OCI-LY3 (cell line): ENCODE results near the gene ANO8.

Source experiments
- H2AFZ ChIP-seq: fragments of 200-600, 300-600 bp; shearing (Covaris generic); 2 replicates; pipeline ENCODE4 v1.6.0; 2014; ENCODE audit warnings: antibody characterized with exemption, low read depth, low read length
- H3K27ac ChIP-seq: fragments of 200-600, 300-600 bp; sonication (generic); 2 replicates; pipeline ENCODE4 v1.5.1; 2014; ENCODE audit warnings: mild to moderate bottlenecking, low read length, moderate library complexity, mixed read lengths
- H3K27me3 ChIP-seq: fragments of 200-600, 300-600 bp; sonication (generic); 2 replicates; pipeline ENCODE4 v1.6.1; 2014; ENCODE audit warnings: low read depth, low read length, mixed read lengths
- H3K36me3 ChIP-seq: fragments of 200-600, 300-600 bp; sonication (generic); replicated peaks from 2 replicates; pipeline ENCODE3; 2014; ENCODE audit warnings: low read depth, low read length, mixed read lengths
- H3K4me1 ChIP-seq: fragments of 300-600, 200-600 bp; sonication (generic); 2 replicates; pipeline ENCODE4 v1.6.1; 2014; ENCODE audit warnings: low read length, mixed read lengths
- H3K4me2 ChIP-seq: fragments of 200-600, 300-600 bp; sonication (generic); 2 replicates; pipeline ENCODE4 v1.6.1; 2014; ENCODE audit warnings: low read length, mixed read lengths
- H3K4me3 ChIP-seq: fragments of 300-600, 200-600 bp; sonication (generic); 2 replicates; pipeline ENCODE4 v1.5.1; 2014; ENCODE audit warnings: antibody characterized with exemption, mild to moderate bottlenecking, low read length, moderate library complexity
- H3K79me2 ChIP-seq: fragments of 300-600, 200-600 bp; shearing (Covaris generic); 2 replicates; pipeline ENCODE4 v1.6.1; 2014; ENCODE audit warnings: mild to moderate bottlenecking, low read length, mixed read lengths
- H3K9ac ChIP-seq: fragments of 300-600, 200-600 bp; shearing (Covaris generic); 2 replicates; pipeline ENCODE4 v1.6.0; 2014; ENCODE audit warnings: mild to moderate bottlenecking, low read length, moderate library complexity
- H3K9me3 ChIP-seq: fragments of 200-600, 300-600 bp; shearing (Covaris generic); 2 replicates; pipeline ENCODE4 v1.6.1; 2014; ENCODE audit warnings: low read length, mixed read lengths; ENCODE audit not compliant: insufficient read depth
- H4K20me1 ChIP-seq: fragments of 200-600, 300-600 bp; sonication (generic); 2 replicates; pipeline ENCODE4 v1.6.1; 2016; ENCODE audit warnings: low read length, mixed read lengths; ENCODE audit not compliant: insufficient read depth
- EZH2phosphoT487 ChIP-seq: fragments of 200-600 bp; shearing (Covaris generic); IDR thresholded peaks from 2 replicates; pipeline ENCODE4 v1.6.1; 2018; ENCODE audit warnings: antibody characterized with exemption, mixed run types, low read depth
- TF ChIP-seq, protein P1 (sequence below): fragments of 200-600, 300-600 bp; sonication (generic); IDR thresholded peaks from 2 replicates; pipeline ENCODE4 v1.5.1; 2014; ENCODE audit warnings: antibody characterized with exemption, low read length, low read depth

The ANO8 gene

DNA sequence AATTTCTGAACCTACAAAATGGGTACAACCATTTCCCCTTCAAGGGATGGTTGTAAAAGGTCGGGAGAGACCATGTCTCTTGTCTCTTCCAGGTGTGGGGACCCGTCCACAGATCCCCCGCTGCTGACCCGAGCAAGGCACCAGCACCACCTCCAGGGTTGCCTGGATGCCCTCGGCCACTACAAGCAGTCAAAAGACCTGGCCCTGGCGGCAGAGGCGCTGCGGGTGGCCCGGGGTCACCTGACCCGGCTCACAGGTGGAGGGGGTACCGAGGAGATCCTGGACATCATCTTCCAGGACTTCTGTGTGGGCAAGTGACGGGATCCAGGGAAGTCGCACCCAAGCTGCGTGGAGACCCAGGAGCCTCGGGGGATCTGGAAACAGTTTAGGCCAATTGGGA, 6.7 kb upstream of the ANO8 start:
- Histone ChIP-seq H3K27me3 (no peaks in the 10 kb centered on the region), H2AFZ (no peak overlapping the region), H3K4me1 (peaks cover 13% of the 10 kb centered on the region), H4K20me1 (no peaks in the 10 kb centered on the region), H3K27ac (no peak overlapping the region), H3K4me3 (no peak overlapping the region), H3K9ac (no peak overlapping the region), H3K9me3 (no peaks in the 10 kb centered on the region), H3K79me2 (peaks cover 15% of the 10 kb centered on the region), H3K4me2 (no peak overlapping the region), H3K36me3 (peaks cover 20% of the 10 kb centered on the region)
- TF ChIP-seq, protein P1, sequence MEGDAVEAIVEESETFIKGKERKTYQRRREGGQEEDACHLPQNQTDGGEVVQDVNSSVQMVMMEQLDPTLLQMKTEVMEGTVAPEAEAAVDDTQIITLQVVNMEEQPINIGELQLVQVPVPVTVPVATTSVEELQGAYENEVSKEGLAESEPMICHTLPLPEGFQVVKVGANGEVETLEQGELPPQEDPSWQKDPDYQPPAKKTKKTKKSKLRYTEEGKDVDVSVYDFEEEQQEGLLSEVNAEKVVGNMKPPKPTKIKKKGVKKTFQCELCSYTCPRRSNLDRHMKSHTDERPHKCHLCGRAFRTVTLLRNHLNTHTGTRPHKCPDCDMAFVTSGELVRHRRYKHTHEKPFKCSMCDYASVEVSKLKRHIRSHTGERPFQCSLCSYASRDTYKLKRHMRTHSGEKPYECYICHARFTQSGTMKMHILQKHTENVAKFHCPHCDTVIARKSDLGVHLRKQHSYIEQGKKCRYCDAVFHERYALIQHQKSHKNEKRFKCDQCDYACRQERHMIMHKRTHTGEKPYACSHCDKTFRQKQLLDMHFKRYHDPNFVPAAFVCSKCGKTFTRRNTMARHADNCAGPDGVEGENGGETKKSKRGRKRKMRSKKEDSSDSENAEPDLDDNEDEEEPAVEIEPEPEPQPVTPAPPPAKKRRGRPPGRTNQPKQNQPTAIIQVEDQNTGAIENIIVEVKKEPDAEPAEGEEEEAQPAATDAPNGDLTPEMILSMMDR: no peak
- TF ChIP-seq EZH2phosphoT487: no peak

DNA sequence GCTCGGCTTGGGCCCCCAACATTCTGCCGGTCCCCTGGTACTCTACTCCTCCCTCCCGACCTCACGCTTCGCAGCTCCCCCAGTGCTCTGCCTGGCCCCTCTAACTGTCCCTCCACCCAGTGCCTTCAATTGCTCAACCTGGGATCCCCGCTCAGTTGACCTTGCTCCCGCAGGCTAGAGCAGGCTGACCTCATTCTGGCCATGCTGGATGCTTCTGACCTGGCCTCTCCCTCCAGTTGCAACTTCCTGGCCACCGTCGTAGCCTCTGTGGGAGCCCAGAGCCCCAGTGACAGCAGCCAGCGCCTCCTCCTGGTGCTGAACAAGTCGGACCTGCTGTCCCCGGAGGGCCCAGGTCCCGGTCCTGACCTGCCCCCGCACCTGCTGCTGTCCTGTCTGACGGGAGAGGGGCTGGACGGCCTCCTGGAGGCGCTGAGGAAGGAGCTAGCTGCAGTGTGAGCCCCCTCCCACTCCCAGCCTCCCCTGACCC, 6.3 kb upstream of the ANO8 start:
- no peaks in the 10 kb centered on the region for H3K9me3 ChIP-seq
- H2AFZ ChIP-seq: no peak overlapping the region
- no peak overlapping the region for H3K4me2 ChIP-seq
- H3K36me3 ChIP-seq: peaks cover 20% of the 10 kb centered on the region
- no peak overlapping the region for H3K4me3 ChIP-seq
- no peak overlapping the region for H3K9ac ChIP-seq
- no peaks in the 10 kb centered on the region for H3K27me3 ChIP-seq
- peaks cover 15% of the 10 kb centered on the region for H3K79me2 ChIP-seq
- no peaks in the 10 kb centered on the region for H4K20me1 ChIP-seq
- peaks cover 11% of the 10 kb centered on the region for H3K4me1 ChIP-seq
- TF ChIP-seq EZH2phosphoT487: no peak
- TF ChIP-seq, protein P1: no peak
- no peak overlapping the region for H3K27ac ChIP-seq

DNA sequence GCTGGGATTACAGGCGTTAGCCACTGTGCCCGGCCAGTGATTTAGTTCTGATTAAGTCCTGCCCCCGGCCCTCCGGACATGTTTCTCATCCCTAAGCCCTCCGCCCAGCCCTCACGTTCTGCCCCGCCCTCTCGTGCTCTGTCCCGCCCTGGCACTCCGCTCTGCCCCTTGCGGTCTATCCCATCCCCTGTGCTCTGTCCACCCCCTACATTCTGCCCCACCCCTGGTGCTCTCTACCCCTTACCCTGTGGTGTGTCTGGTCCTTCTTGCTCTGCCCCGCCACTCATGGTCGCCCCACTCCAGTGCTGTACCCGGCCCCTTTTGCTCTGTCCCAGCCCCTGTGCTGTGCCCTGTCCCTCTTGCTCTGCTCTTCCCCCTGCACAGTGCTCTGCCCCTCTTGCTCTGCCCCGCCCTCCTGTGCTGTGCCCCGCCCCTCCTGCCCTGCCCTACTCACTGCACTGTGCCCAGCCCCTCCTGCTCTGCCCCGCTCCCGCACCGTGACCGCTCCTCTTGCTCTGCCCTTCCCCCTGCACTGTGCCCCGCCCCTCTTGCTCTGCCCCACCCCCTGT, 5.7 kb upstream of the ANO8 start:
- Histone ChIP-seq H3K9ac (no peak overlapping the region), H2AFZ (no peak overlapping the region), H3K79me2 (peaks cover 15% of the 10 kb centered on the region), H3K9me3 (no peaks in the 10 kb centered on the region), H3K4me1 (peaks cover 14% of the 10 kb centered on the region), H3K4me3 (no peak overlapping the region), H3K27ac (no peak overlapping the region), H3K4me2 (no peak overlapping the region), H3K36me3 (peaks cover 20% of the 10 kb centered on the region), H3K27me3 (no peaks in the 10 kb centered on the region), H4K20me1 (no peaks in the 10 kb centered on the region)
- TF ChIP-seq, protein P1: no peak
- no peak for TF ChIP-seq EZH2phosphoT487

DNA sequence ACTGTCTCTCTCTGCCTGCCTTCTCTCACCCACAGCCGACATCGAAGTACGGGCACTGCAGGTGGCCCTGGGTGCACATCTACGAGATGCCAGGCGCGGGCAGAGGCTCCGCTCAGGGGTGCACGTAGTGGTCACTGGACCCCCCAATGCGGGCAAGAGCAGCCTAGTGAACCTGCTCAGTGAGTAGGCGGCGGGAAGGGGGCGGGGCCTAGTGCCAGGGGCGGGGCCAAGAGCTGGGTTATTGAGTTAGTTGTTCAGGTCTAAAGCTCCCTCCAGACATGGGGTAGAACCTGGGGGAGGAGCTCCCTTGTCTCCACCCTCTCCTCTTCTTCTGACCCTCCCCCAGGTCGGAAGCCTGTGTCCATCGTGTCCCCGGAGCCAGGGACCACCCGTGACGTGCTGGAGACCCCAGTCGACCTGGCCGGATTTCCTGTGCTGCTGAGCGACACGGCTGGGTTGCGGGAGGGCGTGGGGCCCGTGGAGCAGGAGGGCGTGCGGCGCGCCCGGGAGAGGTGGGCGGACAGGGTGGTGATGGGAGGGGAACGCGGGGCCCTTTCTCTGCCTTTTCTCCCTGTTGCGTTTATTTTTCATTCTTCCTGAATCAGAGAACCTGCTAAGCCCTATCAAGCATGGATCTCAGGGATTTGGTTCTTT, 4.6 kb upstream of the ANO8 start:
- Histone ChIP-seq H3K36me3 (peaks cover 20% of the 10 kb centered on the region), H4K20me1 (no peaks in the 10 kb centered on the region), H3K27ac (no peak overlapping the region), H2AFZ (no peak overlapping the region), H3K79me2 (peaks cover 15% of the 10 kb centered on the region), H3K4me1 (peaks cover 18% of the 10 kb centered on the region), H3K27me3 (no peaks in the 10 kb centered on the region), H3K9me3 (no peaks in the 10 kb centered on the region), H3K9ac (no peak overlapping the region), H3K4me2 (peak overlapping the region; percentile 95; the same call in 1 of the 2 replicates), H3K4me3 (no peak overlapping the region)
- TF ChIP-seq EZH2phosphoT487: no peak
- TF ChIP-seq, protein P1: no peak
